GM19193 (cell line): ENCODE results near the gene CHMP4B.

Source experiments
- POLR2A ChIP-seq: IDR thresholded peaks from 4 replicates; pipeline ENCODE4 v1.6.1; 2011; ENCODE audit not compliant: insufficient read depth, insufficient read length; ENCODE audit errors: extremely low read depth

The CHMP4B gene

GRCh38 chr20:33824852-33825251 lies 13.7 kb downstream of the CHMP4B start:
- no peak for TF ChIP-seq POLR2A

DNA sequence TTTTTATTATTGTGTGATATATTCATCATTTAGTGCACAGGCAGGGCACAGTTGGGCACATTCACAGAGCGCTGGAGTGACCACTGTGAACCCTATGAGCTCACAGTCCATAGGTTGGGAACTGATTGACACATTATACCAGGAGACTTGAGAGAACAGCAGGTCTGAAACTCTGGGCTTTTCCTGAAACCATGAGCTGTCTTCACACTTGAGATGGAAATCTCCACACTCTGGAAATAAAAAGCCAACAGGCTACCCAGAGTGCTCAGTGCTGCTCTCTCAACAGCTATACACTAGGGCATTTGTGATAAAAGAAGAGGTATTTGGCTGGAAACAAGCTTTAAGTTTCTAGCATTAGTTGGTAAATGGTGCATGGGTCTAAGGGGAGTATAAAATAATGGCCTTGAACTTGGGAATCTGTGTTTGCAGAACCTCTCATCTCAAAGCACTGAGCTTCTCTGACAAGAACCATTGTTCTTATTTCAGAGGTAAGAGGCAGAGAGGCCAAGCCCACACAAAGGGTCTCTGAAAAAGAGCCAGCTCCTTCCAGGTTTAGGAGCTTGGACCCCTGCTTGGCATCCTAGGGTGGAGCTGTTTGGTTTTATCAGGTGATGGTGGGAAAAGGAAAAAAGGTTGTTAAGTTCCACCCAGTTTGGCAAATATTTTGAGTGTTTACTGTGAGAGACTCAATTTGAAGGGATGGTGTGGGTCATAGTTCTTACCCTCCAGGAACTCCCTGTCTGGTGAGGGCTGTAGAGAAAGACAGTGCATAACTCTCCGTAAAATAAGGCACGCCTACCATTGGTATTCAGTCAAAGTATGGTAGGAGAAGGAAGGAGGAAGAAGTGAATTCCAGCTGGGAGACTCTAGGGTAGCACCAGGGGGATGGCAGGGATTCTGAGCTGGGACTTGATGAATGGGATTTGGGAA lies 14.5 kb downstream of the CHMP4B start:
- TF ChIP-seq POLR2A: no peak

DNA sequence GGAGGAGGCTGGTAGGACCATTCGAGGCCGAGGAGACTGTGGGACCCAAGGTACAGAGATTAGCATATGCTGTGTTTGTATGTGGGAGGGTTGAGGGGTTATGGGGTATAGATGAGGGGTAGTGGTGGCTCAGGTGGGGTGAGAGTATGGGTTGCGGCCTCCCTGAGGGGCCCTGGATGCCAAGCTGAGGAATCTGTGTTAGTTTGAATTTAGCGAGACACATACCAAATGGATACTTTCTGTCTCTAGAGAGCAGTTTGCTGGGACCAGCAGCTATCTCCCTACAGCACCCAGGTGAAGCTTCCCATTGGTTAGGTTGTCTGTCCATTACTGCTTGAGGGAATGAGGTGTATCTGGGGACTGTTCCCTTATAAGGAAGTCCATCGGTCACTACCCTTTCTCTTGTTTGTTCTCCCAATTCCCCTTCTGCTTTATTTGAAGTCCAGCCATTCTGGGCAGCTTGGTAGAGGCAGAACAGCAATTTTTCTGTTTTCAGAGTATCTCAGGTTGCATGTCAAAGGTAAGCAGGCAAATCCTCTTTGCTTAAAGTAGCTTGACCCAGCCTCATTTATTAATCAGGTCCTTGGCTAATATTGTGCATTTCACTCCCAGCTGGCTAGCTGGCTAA lies 15.2 kb downstream of the CHMP4B start:
- no peak for TF ChIP-seq POLR2A

DNA sequence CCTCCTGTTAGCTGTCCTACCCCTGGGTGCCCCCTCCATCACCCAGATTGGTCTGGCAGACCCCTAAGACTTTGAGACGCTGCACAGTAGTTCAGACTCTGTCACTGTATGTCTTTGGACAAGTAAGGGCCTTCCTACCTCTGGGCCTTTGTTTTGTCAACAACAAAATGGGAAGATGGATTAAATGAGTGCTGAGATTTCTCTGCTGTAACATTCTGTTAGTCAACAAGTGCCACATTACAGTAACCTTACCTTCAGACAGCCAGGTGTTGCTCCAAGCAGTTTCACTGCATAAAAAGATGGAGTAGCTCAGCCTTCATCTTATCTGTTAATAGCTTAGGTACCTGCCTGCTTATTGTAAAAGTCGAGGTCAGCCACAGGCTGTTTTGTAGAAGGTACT lies 16.0 kb downstream of the CHMP4B start:
- TF ChIP-seq POLR2A: no peak

DNA sequence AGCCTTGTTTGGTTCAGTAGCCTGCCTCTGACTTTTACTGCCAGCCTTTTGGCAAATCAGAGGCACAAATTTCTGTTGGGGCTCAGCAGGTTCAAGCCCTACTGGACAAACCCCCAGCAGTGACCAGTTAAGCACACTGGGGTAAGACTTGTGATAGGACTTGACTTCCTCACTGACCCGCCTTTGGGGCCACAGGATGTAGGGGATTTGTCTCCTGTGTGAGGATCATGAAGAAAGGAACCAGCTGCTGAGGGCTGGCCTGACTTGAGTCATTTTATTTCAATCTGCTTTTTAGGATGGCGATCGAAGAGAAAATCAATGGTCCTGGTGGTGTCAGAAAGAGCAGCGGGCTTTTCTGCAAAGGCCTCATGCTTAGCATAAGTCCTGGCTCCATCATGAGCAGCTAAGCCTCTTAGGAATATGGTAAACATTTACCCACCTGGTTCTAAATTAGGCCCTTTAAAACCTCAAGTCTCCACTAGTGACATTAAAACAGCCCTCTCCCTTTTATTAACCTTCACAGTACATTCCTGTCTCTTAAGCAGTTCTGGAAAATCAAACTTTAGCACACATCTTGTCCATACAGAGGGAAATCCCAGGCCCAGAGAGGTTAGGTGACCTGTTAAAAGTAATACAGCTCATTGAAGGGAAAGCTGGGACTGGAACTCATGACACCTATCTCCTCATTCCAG lies 16.6 kb downstream of the CHMP4B start:
- no peak for TF ChIP-seq POLR2A

- no peak for TF ChIP-seq POLR2A
Measured at GRCh38 chr20:33828326-33828844, 17.2 kb downstream of the CHMP4B start.

DNA sequence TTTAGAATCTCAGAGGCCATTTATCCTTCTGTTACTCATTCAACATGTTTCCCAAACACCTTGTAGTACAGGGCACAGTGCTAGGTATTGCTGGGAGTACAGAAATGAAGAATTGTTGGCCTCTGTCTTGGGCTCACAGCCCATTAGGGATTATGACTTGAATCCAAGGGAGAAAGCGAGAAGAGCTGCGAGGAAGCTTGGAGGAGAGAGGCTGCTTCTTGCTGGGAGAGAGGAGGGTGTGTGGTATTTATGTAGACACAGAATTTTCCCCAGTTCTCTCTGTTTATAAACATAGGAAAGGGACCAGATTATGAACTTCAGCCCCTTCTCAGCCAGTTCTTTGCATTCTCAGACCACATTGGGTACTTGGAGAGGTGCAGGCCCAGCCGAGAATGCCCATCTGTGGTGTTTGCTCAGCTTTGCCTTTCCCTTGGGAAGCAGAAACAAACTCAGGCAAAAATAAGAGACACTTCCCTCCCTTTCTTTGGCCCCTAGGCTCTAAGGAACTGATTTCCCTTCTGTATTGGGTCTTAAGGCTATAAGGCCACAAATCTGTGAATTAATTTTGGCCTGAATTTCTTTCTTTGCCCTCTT lies 17.9 kb downstream of the CHMP4B start:
- TF ChIP-seq POLR2A: no peak

GRCh38 chr20:33829636-33830035 lies 18.5 kb downstream of the CHMP4B start:
- TF ChIP-seq POLR2A: no peak

GRCh38 chr20:33830371-33830770 lies 19.2 kb downstream of the CHMP4B start:
- no peak for TF ChIP-seq POLR2A

DNA sequence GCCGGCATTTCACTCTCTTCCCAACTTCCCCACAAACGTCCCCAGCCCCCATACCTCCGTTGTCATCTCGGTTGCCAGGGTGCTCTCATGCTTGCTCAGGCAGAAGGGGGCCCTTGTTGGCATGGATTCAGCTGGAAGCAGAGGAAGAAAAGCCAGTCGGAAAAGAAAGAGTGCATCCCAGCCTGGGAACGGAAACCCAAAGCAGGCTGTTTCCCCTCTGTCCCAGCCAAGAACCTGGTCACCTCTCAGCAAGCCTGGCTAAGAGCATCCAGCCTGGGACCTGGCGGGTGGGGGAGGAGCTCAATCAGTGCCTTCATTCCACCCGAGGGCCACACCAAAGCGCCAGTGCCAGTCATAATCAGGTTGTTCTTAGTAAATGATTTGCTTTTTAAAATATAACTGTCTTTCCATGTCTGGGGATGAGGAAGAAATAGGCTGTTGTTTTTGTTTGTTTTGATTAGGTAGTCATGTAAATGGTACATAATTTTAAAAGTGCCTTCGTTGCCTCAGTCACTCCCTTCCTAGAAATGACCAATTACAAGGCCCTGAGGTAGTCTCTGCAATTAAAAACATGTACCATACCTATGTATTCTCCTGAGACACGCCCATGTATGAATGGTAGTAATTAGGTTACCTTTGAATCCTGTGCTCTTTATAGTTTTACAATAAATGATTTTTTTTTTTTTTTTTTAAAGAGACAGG lies 21.1 kb downstream of the CHMP4B start:
- TF ChIP-seq POLR2A: no peak

- no peak for TF ChIP-seq POLR2A
Measured at GRCh38 chr20:33833333-33833732, 22.2 kb downstream of the CHMP4B start.

DNA sequence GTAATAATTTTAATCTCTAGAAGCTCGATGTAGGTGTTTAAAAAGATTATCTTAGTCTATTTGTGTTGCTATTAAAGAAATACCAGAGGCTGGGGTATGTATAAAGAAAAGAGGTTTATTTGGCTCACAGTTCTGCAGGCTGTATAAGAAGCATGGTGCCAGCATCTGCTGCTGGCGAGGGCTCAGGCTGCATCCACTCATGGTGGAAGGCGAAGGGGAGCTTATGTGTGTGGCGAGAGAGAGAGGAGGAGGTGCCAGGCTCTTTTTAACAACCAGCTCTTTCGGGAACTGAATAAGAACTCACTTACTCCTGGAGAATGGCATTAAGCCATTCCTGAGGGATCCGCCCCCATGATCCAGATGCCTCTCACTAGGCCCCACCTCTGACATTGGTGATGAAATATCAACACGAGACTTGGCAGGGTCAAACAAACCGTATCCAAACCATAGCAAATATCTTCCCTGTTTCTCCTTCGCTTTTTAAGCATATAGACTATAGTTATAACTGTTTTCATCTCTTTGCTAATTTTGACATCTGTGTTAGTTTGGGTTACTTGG lies 24.5 kb downstream of the CHMP4B start:
- no peak for TF ChIP-seq POLR2A

DNA sequence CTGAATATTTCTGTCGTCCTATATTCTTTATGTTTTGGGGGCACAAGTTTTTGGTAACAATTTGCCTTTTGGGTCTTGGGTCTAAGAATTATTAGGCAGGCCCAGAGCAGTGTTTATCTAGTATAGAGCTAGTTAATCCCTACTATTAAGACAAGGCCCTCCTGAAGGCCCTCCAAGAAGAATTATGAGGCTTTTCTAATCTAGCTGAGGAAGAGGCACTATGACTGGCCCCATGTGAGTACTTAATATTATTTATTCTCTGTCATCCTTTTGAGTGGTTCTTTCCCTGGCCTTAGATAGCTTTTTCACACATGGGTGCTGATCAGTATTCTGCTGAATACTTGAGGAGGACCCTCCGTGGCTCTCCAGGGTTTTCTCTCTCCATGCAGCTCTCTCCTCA lies 25.1 kb downstream of the CHMP4B start:
- no peak for TF ChIP-seq POLR2A
